Right forelimb (tissue), 1 donor: ENCODE measurements around the gene RPE65.
"Not testable (repeated sequence)": the region's sequence is repeated elsewhere in the genome, so short reads cannot be mapped to it uniquely, and the experiment has no call there.

Source experiments
- DNase-seq: peaks from one replicate; pipeline ENCODE4 v3.0.0-alpha.2; 2018

The RPE65 gene

GRCh38 chr1:68448365-68448764 is 1.4 kb downstream of the RPE65 start:
- DNase-seq = no peak

GRCh38 chr1:68445709-68446108 is 4.0 kb downstream of the RPE65 start:
- DNase-seq = no peak

GRCh38 chr1:68442822-68443556 is 6.8 kb downstream of the RPE65 start:
- DNase-seq = no peak

- DNase-seq = no peak
These were observed 7.7 kb downstream of the RPE65 start for GRCh38 chr1:68442006-68442405.

- no peak for DNase-seq
These were observed 11.4 kb downstream of the RPE65 start for GRCh38 chr1:68438310-68438709.

GRCh38 chr1:68433395-68433794 is 16.4 kb downstream of the RPE65 start:
- no peak for DNase-seq

GRCh38 chr1:68431076-68431475 is 18.7 kb downstream of the RPE65 start:
- no peak for DNase-seq

GRCh38 chr1:68429233-68429808 is 20.4 kb downstream of the RPE65 start:
- DNase-seq = no peak

- no peak for DNase-seq
These were observed 23.2 kb downstream of the RPE65 start for GRCh38 chr1:68426594-68426993.

GRCh38 chr1:68421350-68421749 is 28.4 kb downstream of the RPE65 start:
- DNase-seq = no peak

- DNase-seq = no peak
These were observed 40.3 kb downstream of the RPE65 start for GRCh38 chr1:68409426-68409825.

- DNase-seq = no peak
These were observed 48.2 kb downstream of the RPE65 start for GRCh38 chr1:68401506-68401905.

GRCh38 chr1:68395575-68395974 is 54.2 kb downstream of the RPE65 start:
- DNase-seq = not testable (repeated sequence)

GRCh38 chr1:68392474-68392873 is 57.3 kb downstream of the RPE65 start:
- DNase-seq = not testable (repeated sequence)

GRCh38 chr1:68385798-68386524 is 63.8 kb downstream of the RPE65 start:
- not testable (repeated sequence) for DNase-seq

- no peak for DNase-seq
These were observed 64.8 kb downstream of the RPE65 start for GRCh38 chr1:68384872-68385411.

GRCh38 chr1:68384321-68384813 is 65.4 kb downstream of the RPE65 start:
- DNase-seq = no peak

- DNase-seq = no peak
These were observed 66.7 kb downstream of the RPE65 start for GRCh38 chr1:68383092-68383491.

- no peak for DNase-seq
These were observed 70.7 kb downstream of the RPE65 start for GRCh38 chr1:68379085-68379478.
